OCI-LY7 (cell line): Measurements from ENCODE around the gene ZNF282.

Experiments
- CTCF ChIP-seq: fragments of 200-600 bp; sonication (generic); conservative IDR thresholded peaks from 2 replicates; pipeline ENCODE4 v1.5.1; 2014; ENCODE audit warnings: mild to moderate bottlenecking, antibody characterized with exemption, low read length, moderate library complexity, mixed read lengths
- EZH2phosphoT487 ChIP-seq: fragments of 200-600 bp; sonication (generic); IDR thresholded peaks from 2 replicates; pipeline ENCODE4 v1.6.1; 2018; ENCODE audit warnings: low read depth, borderline replicate concordance, mild to moderate bottlenecking, mixed run types, antibody characterized with exemption, low read length, moderate library complexity, mixed read lengths

GRCh38 chr7:149220534-149220933 is 25.2 kb downstream of the ZNF282 start:
- TF ChIP-seq CTCF (no peak), EZH2phosphoT487 (no peak)
